K562 (cell line): ENCODE results near the gene SLC35G3. TPM values are rescaled to one million over a fixed set of nuclear protein-coding genes. Genes with fewer than 3 reads are reported as not detected.
"Not testable (repeated sequence)": the region's sequence is repeated elsewhere in the genome, so short reads cannot be mapped to it uniquely, and the experiment has no call there.

Experiments used
- ATAC-seq: fragments of 200-7000 bp; cut with Tn5 transposase; 3 replicates; pipeline ENCODE4 v1.9.1; 2020; ENCODE audit warnings: moderate library complexity
- BruUV-seq: library from RNA; stranded (reverse); fragments of 400-500 nt; replicated peaks from 2 replicates; lab custom pipeline; 2021; lab: Mats Ljungman, UMichigan
- CTCF ChIA-PET: fragments of 300-600 bp; formaldehyde crosslinking; extraction: SDS; loops from one replicate; lab custom pipeline; 2021; ENCODE audit warnings: low intra/inter-chr PET ratio; lab: Yijun Ruan, JAX
- POLR2A ChIA-PET: fragments of 300-600, 350-650 bp; sonication (Branson Sonifier 250); formaldehyde crosslinking; extraction: SDS; loops from one replicate; lab custom pipeline; 2021; ENCODE audit warnings: antibody characterized with exemption, inconsistent platforms; lab: Yijun Ruan, JAX
- DNase-seq, 4 experiments: peaks; one replicate each; pipeline versions ENCODE4 v3.0.0 to v3.0.0-alpha.2; 2011 to 2018; ENCODE audit warnings: low spot score in 3 of 4, mixed read lengths in 3 of 4; ENCODE audit errors: extremely low read depth in 1 of 4
- FAIRE-seq: peaks from 2 replicates; lab custom pipeline; 2011; peaks lifted over from hg19 to GRCh38; lab: Jason Lieb, UNC
- H2AFZ ChIP-seq: 2 replicates; pipeline ENCODE4 v1.6.0; 2011; ENCODE audit warnings: low read depth, low read length, control low read depth, inconsistent platforms
- H3K27ac ChIP-seq: fragments of 200-600 bp; 3 replicates; pipeline ENCODE4 v1.8.0; 2011; ENCODE audit warnings: low read depth, mild to moderate bottlenecking, control low read depth, inconsistent platforms, low read length, moderate library complexity, mixed read lengths; ENCODE audit errors: extremely low read depth
- H3K27me3 ChIP-seq, 2 experiments: fragments of 300-600 bp in 1 of 2; 2 replicates in 1 of 2; 3 replicates in 1 of 2; pipeline versions ENCODE4 v1.6.0 to v1.8.0; 2011; ENCODE audit warnings: inconsistent platforms in 2 of 2, low read length in 2 of 2, mild to moderate bottlenecking in 1 of 2, mixed read lengths in 1 of 2, moderate library complexity in 1 of 2; ENCODE audit not compliant: control insufficient read depth in 2 of 2, insufficient read depth in 2 of 2
- H3K36me3 ChIP-seq: fragments of 300-600 bp; 3 replicates; pipeline ENCODE4 v1.8.0; 2011; ENCODE audit warnings: mild to moderate bottlenecking, low read length, inconsistent platforms; ENCODE audit not compliant: control insufficient read depth, insufficient read depth
- H3K4me1 ChIP-seq, 2 experiments: fragments of 200-600 bp in 1 of 2; replicated peaks in 1 of 2; 2 replicates in 1 of 2; 3 replicates in 1 of 2; pipeline versions ENCODE4 v1.5.1 to v1.8.0; 2011; ENCODE audit warnings: inconsistent platforms in 2 of 2, low read length in 2 of 2, mild to moderate bottlenecking in 1 of 2, mixed read lengths in 1 of 2, moderate library complexity in 1 of 2; ENCODE audit not compliant: control insufficient read depth in 2 of 2, insufficient read depth in 2 of 2
- H3K4me2 ChIP-seq: 2 replicates; pipeline ENCODE4 v1.6.1; 2011; ENCODE audit warnings: low read length, control low read depth, inconsistent platforms, mixed read lengths; ENCODE audit not compliant: insufficient read depth
- H3K4me3 ChIP-seq: fragments of 200-600 bp; sonication (generic), shearing (Covaris generic); 2 replicates; pipeline ENCODE4 v1.5.1; 2016; ENCODE audit warnings: control low read depth, inconsistent platforms
- H3K79me2 ChIP-seq: fragments of 200-600 bp; 3 replicates; pipeline ENCODE4 v1.8.0; 2011; ENCODE audit warnings: low read length, inconsistent platforms; ENCODE audit not compliant: control insufficient read depth, insufficient read depth
- H3K9ac ChIP-seq, 2 experiments: 2 replicates each; pipeline versions ENCODE4 v1.6.0 to v1.6.1; 2011; ENCODE audit warnings: low read depth in 2 of 2, low read length in 2 of 2, control low read depth in 1 of 2, inconsistent platforms in 1 of 2, mild to moderate bottlenecking in 1 of 2, mixed read lengths in 1 of 2; ENCODE audit not compliant: insufficient read depth in 1 of 2
- H3K9me1 ChIP-seq: one replicate; pipeline ENCODE4 v1.6.0; 2011; ENCODE audit warnings: inconsistent platforms, mild to moderate bottlenecking, low read length, moderate library complexity; ENCODE audit not compliant: control insufficient read depth, insufficient read depth
- H3K9me3 ChIP-seq: replicated peaks from 2 replicates; pipeline ENCODE4 v1.5.1; 2011; ENCODE audit warnings: low read depth, low read length, inconsistent platforms; ENCODE audit not compliant: control insufficient read depth, insufficient read depth
- H4K20me1 ChIP-seq: replicated peaks from 2 replicates; pipeline ENCODE4 v1.6.1; 2011; ENCODE audit warnings: low read length, inconsistent platforms, mixed read lengths; ENCODE audit not compliant: control insufficient read depth, insufficient read depth
- BCLAF1 ChIP-seq, 2 experiments: fragments of 450-650 bp in 1 of 2; IDR thresholded peaks; 2 replicates each; pipeline ENCODE4 v1.6.1; 2011 to 2017; ENCODE audit warnings: low read depth in 2 of 2, antibody characterized with exemption in 1 of 2, borderline replicate concordance in 1 of 2, low read length in 1 of 2, mild to moderate bottlenecking in 1 of 2, mixed read lengths in 1 of 2; ENCODE audit not compliant: control insufficient read depth in 1 of 2
- FOSL1 ChIP-seq: fragments of 200-800 bp; sonication (Bioruptor generic); conservative IDR thresholded peaks from 2 replicates; pipeline ENCODE4 v1.6.1; 2016; ENCODE audit warnings: missing genetic modification characterization, missing compliant biosample characterization
- FOXP4 ChIP-seq: sonication (generic); formaldehyde crosslinking; IDR thresholded peaks from 2 replicates; pipeline ENCODE4 v1.8.0; 2022; ENCODE audit warnings: mild to moderate bottlenecking, missing genetic modification reagents, borderline replicate concordance
- HNRNPUL1 ChIP-seq: fragments of 200-400 bp; formaldehyde crosslinking; IDR thresholded peaks from 2 replicates; pipeline ENCODE4 v1.6.1; 2017; ENCODE audit warnings: low read length
- NCOA6 ChIP-seq: fragments of 450-650 bp; IDR thresholded peaks from 2 replicates; pipeline ENCODE4 v1.6.1; 2017; ENCODE audit warnings: mild to moderate bottlenecking
- NR2C1 ChIP-seq, 2 experiments: fragments of 450-650 bp; IDR thresholded peaks; 2 replicates each; pipeline ENCODE4 v1.6.1; 2017; ENCODE audit warnings: mild to moderate bottlenecking in 2 of 2, antibody characterized with exemption in 1 of 2, inconsistent platforms in 1 of 2, missing compliant biosample characterization in 1 of 2, missing genetic modification characterization in 1 of 2
- TEAD1 ChIP-seq, 2 experiments: fragments of 450-650 bp in 1 of 2; sonication (generic) in 1 of 2; formaldehyde crosslinking; IDR thresholded peaks; 2 replicates each; pipeline versions ENCODE4 v1.4.0 to v1.8.0; 2020 to 2022; ENCODE audit warnings: mild to moderate bottlenecking in 2 of 2, missing genetic modification reagents in 1 of 2
- ZBTB8A ChIP-seq: fragments of 450-650 bp; IDR thresholded peaks from 2 replicates; pipeline ENCODE4 v1.6.1; 2018; ENCODE audit warnings: mild to moderate bottlenecking, moderate library complexity; ENCODE audit not compliant: partially characterized antibody
- ZNF146 ChIP-seq: IDR thresholded peaks from one replicate; pipeline ENCODE4 v1.6.1; 2018; ENCODE audit warnings: missing compliant biosample characterization; ENCODE audit not compliant: unreplicated experiment
- ZNF561 ChIP-seq: fragments of 450-650 bp; formaldehyde crosslinking; conservative IDR thresholded peaks from 2 replicates; pipeline ENCODE4 v1.4.0; 2020; ENCODE audit warnings: mild to moderate bottlenecking, moderate library complexity
- WGBS: fragments of 100-300 bp; shearing (Covaris generic); methylation state at CpG from one replicate; pipeline ENCODE4 v1.1.6; 2016; ENCODE audit warnings: low coverage, mixed read lengths; ENCODE audit not compliant: insufficient coverage; ENCODE audit errors: missing lambda C conversion rate; 5-methylcytosine and 5-hydroxymethylcytosine counted together
- in situ Hi-C: fragments of 300-500 bp; cut with MboI; formaldehyde crosslinking; loops from 4 replicates; pipeline ENCODE4 v1.15.0; 2018; ENCODE audit warnings: inconsistent platforms, mixed read lengths
- intact Hi-C: fragments of 100-400 bp; cut with micrococcal nuclease; formaldehyde crosslinking; loops from 2 replicates; pipeline ENCODE4 v1.14.2; 2022
- polyA plus RNA-seq, 8 experiments: library from polyadenylated mRNA; depleted of rRNA in 4 of 8; stranded (reverse) in 5 of 8; unstranded in 3 of 8; fragments of >200 nt; fragmentation: Nextera tagmentation in 2 of 8; fragmentation: Illumina TruSeq in 1 of 8; extraction: Ambion mirVana in 2 of 8; extraction: Trizol in 1 of 8; gene quantifications; 2 replicates each; pipeline versions ENCODE4 v1.2.1 to v1.2.3, GENCODE V29; 2011 to 2014; ENCODE audit warnings: inconsistent platforms in 1 of 8, missing spikeins in 1 of 8
- total RNA-seq, 7 experiments: library from RNA; depleted of rRNA in 6 of 7; stranded (reverse); fragments of >200 nt in 6 of 7; fragmentation: Illumina TruSeq in 2 of 7; extraction: Trizol in 2 of 7; gene quantifications; 2 replicates each; pipeline versions ENCODE4 v1.2.1 to v1.2.3, GENCODE V29; 2011 to 2021; ENCODE audit warnings: low replicate concordance in 1 of 7

SLC35G3 gene
- total and polyA plus RNA-seq, 9 of the 15 experiments (the other 6 are each of a cell fraction or from before 2014, with no cell fraction given): not detected

DNA sequence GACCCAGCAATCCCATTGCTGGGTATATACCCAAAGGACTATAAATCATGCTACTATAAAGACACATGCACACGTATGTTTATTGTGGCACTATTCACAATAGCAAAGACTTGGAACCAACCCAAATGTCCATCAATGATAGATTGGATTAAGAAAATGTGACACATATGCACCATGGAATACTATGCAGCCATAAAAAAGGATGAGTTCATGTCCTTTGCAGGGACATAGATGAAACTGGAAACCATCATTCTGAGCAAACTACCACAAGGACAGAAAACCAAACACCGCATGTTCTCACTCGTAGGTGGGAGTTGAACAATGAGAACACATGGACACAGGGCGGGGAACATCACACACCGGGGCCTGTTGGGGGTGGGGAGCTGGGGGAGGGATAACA is 14.8 kb downstream of the SLC35G3 start:
- H3K27me3 ChIP-seq: peaks cover 7 to 24% of the 10 kb centered on the region in 2 experiments
- H4K20me1 ChIP-seq, FAIRE-seq, H3K4me2 ChIP-seq, H3K4me3 ChIP-seq, H3K27ac ChIP-seq, ATAC-seq, DNase-seq, H3K36me3 ChIP-seq, in situ Hi-C loops, H2AFZ ChIP-seq, H3K9me1 ChIP-seq, BruUV-seq, H3K4me1 ChIP-seq, POLR2A ChIA-PET, intact Hi-C loops, H3K9ac ChIP-seq, H3K9me3 ChIP-seq, CTCF ChIA-PET, H3K79me2 ChIP-seq: not testable (repeated sequence)
- TF ChIP-seq ZNF146 (CRISPR knock-in tag): peak; percentile 64
- WGBS: 0% methylated on average over 4 of the region's 5 CpGs

DNA sequence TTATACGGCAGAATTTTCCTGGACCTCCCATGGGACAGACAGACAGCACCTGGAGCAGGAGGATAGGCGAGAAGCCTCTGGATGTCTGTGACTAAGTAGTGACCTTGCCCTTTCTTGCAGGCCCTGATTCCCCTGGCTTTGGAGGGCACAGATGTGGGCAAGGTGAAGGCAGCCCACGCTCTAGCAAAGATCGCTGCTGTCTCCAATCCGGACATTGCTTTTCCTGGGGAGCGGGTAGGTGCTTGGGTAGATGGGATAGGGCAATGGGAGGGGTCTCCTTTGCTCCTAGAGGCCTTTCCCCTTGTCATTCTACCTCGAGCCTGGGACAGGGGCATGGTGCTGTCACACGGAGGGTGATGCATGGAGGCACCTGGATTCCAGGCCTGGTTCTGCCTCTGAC is 17.3 kb downstream of the SLC35G3 start:
- Histone ChIP-seq H3K27me3 (peaks cover 3 to 29% of the 10 kb centered on the region in 2 experiments; a peak in 4 of 5 replicates), H3K79me2 (no peaks in the 10 kb centered on the region), H3K36me3 (no peaks in the 10 kb centered on the region), H3K4me3 (no peak overlapping the region), H3K9ac (no peak overlapping the region), H2AFZ (no peak overlapping the region), H3K27ac (no peak overlapping the region), H3K4me1 (no peaks in the 10 kb centered on the region), H3K9me3 (no peaks in the 10 kb centered on the region), H4K20me1 (no peaks in the 10 kb centered on the region), H3K9me1 (no peaks in the 10 kb centered on the region), H3K4me2 (no peak overlapping the region)
- ATAC-seq (no peak), FAIRE-seq (no peak), DNase-seq (no peak)
- ChIA-PET POLR2A (interaction anchor here (0.8 kb wide), 1 partner anchor 9 kb away, joined by 3 read pairs; no protein-coding TSS in a partner anchor), CTCF (no interaction called here)
- intact Hi-C loops: no loop called here
- WGBS: 2% methylated on average over 8 of the region's 8 CpGs
- no TSS peak for BruUV-seq
- in situ Hi-C loops: no loop called here
- TF ChIP-seq ZBTB8A (no peak), HNRNPUL1 (no peak), NR2C1 (IDR thresholded peaks at IDR 0.05) (no peak), NR2C1 (tag; IDR thresholded peaks at IDR 0.05) (no peak), ZNF146 (CRISPR knock-in tag) (no peak), BCLAF1 (IDR thresholded peaks at IDR 0.05; ENCODE audit: borderline replicate concordance in 1 of 2, control insufficient read depth in 1 of 2, low read depth in 2 of 2, low read length in 1 of 2) (no peak), FOXP4 (CRISPR knock-in tag) (no peak), TEAD1 (CRISPR knock-in tag; IDR thresholded peaks at IDR 0.05) (no peak), NCOA6 (no peak), FOSL1 (tag) (no peak), ZNF561 (CRISPR knock-in tag) (no peak)
